ENCODE data around the gene TM9SF4.
A peak's percentile ranks its signal among the peaks of the same experiment; 100 is the strongest.
"Not testable (repeated sequence)": the region's sequence is repeated elsewhere in the genome, so short reads cannot be mapped to it uniquely, and the experiment has no call there.

TM9SF4 gene

DNA sequence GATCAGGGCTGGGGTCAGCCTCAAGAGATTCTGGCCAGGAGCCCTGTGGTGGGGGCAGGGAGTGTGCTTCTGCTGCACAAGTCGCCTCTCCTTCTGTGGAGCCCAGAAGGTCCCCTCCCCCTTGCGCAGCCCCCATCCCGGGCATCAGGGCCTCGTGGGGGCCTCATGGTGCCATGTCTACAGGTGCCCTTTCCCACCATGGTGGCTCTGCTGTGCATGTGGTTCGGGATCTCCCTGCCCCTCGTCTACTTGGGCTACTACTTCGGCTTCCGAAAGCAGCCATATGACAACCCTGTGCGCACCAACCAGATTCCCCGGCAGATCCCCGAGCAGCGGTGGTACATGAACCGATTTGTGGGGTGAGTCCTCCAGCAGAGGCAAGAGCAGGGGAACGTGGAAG is 48.1 kb downstream of the TM9SF4 start:
- no peak for DNase-seq (ENCODE audit: low spot score)

- no peak for DNase-seq (ENCODE audit: low spot score)
Observed at GRCh38 chr20:32158351-32158750, 48.8 kb downstream of the TM9SF4 start.

GRCh38 chr20:32158943-32159660 is 49.6 kb downstream of the TM9SF4 start:
- no peak for DNase-seq (ENCODE audit: low spot score)

DNA sequence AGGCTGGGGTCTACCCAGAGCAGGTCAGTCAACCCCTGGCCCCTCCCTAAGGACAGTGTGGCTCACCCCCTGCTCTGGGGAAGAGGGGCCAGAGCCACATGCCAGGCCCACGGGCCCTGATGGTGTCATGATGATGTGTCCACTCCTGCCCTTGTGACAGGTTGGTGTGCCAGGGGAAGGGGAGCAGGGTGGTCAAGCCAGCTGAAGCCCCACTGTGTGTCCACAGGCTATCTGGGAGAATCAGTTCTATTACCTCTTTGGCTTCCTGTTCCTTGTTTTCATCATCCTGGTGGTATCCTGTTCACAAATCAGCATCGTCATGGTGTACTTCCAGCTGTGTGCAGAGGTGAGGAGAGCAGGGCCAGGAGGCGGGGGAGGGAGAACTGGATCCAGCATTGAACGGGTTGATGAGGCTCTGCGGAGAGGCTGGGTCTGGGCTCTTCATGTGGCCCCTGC is 50.3 kb downstream of the TM9SF4 start:
- DNase-seq (ENCODE audit: low spot score), result no peak

GRCh38 chr20:32160341-32160740 is 50.8 kb downstream of the TM9SF4 start:
- no peak for DNase-seq (ENCODE audit: low spot score)

DNA sequence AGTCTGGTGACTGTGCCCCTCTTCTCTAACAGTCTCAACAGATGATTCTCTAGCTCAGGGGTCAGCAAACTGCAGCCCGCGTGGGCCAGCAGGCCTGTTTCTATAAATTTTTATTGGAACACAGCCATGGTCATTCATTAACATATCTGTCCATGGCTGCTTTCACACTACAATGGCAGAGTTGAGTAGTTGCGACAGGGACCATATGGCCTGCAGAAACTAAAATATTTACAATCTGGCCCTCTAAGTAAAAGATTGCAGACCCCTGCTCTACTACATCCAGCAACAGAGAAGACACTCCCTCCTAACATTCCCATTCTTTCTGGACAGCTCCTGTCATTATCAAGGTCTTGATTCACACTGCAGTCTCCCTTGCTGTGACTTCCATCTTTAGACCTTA is 52.8 kb downstream of the TM9SF4 start:
- DNase-seq (ENCODE audit: low spot score), result no peak

DNA sequence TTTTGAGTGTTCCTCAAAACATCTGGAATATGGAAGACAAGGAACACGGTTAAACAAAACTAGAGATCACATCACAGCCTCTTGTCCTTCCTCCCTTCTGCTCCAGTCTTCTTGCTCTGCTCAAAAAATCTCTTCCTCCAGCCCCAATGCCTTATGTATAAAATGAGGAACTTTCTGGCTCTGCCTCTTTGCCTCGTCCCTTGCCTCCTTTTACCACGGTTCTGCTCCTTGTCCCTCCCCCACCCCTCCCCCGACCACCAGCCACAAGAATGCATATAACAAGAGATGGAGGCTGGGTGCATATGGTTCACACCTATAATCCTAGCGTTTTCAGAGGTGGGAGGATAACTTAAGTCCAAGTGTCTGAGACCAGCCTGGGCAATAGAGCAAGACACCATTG is 54.4 kb downstream of the TM9SF4 start:
- no peak for DNase-seq (ENCODE audit: low spot score)

DNA sequence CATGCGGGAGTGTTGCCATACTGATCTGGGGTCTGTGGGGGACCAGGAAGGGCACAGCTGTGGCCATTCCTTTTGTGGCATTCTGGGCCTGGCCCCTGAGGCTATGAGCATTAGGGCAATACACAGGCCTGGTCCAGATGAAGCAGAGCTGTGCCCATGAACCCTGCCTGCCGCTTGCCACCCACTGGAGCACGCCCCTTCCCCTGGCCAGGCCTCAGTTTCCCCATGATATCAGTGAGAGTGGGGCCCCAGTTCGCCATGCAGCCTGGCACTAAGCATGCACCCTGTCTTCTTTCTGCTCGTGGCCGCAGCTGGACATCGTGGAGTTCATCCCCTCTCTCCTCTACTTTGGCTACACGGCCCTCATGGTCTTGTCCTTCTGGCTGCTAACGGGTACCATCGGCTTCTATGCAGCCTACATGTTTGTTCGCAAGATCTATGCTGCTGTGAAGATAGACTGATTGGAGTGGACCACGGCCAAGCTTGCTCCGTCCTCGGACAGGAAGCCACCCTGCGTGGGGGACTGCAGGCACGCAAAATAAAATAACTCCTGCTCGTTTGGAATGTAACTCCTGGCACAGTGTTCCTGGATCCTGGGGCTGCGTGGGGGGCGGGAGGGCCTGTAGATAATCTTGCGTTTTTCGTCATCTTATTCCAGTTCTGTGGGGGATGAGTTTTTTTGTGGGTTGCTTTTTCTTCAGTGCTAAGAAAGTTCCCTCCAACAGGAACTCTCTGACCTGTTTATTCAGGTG is 55.6 kb downstream of the TM9SF4 start:
- DNase-seq (ENCODE audit: low spot score), result no peak

DNA sequence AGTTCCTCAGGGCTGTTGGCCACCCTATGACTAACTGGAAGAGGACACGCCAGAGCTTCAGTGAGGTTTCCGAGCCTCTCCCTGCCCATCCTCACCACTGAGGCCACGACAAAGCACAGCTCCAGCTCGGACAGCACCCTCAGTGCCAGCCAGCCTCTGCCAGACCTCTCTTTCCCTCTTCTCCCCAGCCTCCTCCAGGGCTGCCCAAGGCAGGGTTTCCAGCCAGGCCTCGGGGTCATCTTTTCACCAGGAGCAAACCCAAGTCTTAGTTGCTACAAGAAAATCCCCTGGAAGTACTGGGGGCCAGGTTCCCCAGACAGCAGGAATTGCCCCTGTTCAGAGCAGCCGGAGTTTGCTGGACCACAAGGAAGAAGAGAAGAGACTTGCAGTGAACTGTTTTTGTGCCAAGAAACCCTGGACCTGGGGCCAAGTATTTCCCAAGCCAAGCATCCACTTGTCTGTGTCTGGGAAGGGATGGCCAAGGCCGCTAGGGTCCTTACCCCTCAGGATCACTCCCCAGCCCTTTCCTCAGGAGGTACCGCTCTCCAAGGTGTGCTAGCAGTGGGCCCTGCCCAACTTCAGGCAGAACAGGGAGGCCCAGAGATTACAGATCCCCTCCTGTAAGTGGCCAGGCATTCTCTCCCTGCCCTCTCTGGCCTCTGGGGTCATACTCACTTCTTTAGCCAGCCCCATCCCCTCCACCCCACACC is 56.5 kb downstream of the TM9SF4 start:
- no peak for DNase-seq (ENCODE audit: low spot score)

DNA sequence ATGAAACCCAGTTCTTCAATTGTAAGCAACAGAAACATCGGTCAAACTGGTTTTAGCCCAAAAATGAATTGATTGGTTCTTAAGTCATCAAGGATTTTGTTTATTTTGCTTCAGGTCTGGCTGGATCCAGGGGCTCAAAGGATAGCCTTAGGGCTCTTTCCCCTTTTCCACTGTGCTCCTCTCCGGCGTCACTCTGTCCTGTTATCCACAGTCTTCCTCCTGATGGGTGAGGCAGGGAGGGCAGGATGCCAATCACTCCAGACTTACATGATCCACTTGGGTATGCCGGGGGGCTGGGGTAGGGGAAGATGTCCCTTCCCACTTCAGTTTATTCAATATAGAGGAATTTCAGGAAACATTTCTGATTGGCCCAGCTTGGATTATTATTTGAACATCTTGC is 58.0 kb downstream of the TM9SF4 start:
- no peak for DNase-seq (ENCODE audit: low spot score)

GRCh38 chr20:32168184-32168910 is 58.8 kb downstream of the TM9SF4 start:
- DNase-seq (ENCODE audit: low spot score), result peak; percentile 57

DNA sequence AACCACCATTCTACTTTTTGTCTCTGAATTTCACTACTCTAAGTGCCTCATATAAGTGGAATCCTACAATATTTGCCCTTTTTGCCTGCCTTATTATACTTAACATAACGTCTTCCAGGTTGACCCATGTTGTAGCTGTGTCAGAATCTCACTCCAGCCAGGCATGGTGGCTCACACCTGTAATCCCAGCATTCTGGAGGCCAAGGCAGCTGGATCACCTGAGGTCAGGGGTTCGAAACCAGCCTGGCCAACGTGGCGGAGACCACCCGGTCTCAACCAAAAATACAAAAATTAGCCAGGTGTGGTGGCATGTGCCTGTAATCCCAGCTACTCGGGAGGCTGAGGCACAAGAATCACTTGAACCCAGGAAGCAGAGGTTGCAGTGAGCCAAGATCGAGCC is 68.2 kb downstream of the TM9SF4 start:
- not testable (repeated sequence) for DNase-seq (ENCODE audit: low spot score)

DNA sequence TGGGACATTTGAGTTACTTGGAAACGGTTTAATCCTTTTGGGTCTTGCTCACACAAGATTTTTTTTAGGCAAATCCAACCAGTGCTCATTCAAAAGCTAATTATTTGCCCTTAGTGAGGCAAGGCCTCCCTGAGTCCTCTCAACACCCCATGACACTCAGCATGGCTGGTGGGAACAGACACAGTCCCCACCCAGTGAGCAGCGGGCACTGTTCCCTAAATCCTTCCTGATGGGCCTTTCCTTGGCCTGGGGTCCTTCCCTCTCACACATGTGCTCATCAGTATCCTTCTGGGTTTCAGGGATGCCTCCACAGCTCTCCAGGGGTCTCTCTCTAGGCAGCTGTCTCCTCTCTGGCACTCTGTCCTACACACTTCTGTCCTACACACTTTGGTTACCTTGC is 70.0 kb downstream of the TM9SF4 start:
- DNase-seq (ENCODE audit: low spot score), result no peak

GRCh38 chr20:32179934-32180333 is 70.4 kb downstream of the TM9SF4 start:
- DNase-seq (ENCODE audit: low spot score), result no peak

DNA sequence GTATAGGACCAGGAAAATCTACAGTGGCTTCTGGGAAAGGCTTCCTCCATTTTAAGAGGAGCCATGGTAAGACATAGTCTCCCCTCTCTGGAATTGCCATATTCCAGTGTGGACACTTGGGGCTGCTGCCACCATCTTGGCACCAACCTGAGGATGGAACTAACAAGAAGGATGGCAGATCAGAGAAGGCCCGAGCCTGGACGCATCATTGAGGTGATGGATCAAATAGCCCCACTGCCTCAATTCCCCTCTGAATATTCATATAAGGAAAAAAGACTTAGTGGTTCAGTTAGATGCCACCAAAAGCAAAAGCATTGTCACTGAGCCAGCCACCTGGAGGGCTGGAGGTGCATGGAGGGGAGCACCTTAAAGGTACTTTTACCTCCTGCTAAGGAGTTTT is 72.1 kb downstream of the TM9SF4 start:
- DNase-seq (ENCODE audit: low spot score), result no peak

DNA sequence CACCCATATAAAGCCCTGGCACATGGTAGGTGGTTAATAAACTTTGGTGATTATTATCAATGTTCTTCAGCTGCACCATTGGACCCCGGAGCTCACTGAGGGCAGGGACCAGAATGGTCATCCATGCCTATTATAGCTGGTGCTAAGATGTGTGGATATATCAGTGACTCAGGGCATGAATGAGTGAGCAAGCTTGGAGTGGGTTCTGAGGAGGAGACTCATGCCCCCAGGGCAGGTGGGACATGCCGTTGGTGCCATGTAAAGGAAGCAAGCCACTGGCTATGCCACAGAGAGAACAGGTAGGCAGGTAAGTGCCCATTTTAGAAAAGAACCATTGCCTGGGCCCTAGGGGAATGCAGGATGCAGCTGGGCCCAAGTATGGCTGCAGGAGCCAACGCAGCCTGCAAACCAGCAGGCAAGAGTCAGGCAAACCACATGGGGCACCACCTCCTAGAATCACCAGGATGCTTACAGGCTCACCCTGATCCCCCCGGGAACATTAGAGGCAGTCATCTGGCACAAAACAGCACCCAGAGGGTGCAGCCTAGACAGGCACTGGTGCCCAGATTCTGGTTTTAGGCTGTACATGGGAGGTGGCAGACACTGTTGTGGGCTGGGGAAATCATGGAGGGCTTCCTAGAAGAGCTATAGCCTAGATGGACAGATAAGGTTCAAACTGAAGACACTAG is 74.6 kb downstream of the TM9SF4 start:
- DNase-seq (ENCODE audit: low spot score), result no peak

GRCh38 chr20:32184961-32185603 is 75.6 kb downstream of the TM9SF4 start:
- DNase-seq (ENCODE audit: low spot score), result no peak

GRCh38 chr20:32186506-32186905 is 77.0 kb downstream of the TM9SF4 start:
- no peak for DNase-seq (ENCODE audit: low spot score)

DNA sequence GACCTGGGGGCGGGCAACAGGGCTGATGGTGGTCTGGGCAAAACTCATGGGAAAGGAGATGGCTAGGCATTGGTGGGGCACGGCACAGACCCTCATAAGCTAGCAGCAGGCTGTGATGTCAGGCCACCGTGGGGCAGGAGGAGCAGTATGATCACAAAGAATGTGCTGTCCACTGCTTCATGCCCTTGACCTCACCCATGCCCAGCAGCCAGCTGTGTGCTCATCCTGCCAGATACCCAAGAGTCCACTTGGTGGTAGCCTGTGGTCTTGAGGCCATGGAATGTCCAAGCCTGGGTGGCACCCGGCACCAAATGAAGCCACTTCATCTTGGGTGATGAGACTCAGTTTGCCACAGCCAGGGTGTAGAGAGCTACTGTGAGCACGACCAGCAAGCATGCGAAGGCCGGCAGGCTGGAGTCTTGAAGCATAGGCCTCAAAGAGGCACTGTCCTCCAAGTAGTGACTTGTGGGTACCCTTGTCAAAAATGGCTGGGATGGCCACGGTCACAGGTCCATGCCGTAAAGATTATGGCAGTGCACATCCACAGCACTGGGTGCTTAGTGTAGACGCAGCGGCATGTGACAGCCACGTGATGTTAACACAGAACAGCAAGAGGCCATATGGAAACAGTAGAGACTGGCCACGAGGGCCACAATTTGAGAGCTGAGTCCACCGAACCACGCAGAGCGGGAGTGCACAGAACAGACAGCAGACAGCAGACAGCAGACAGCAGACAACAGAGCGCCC is 79.0 kb downstream of the TM9SF4 start:
- DNase-seq (ENCODE audit: low spot score), result no peak

- DNase-seq (ENCODE audit: low spot score), result no peak
Observed at GRCh38 chr20:32189123-32189410, 79.6 kb downstream of the TM9SF4 start.
